Measurements from ENCODE around the gene CEP112.
"Not testable (repeated sequence)": the region's sequence is repeated elsewhere in the genome, so short reads cannot be mapped to it uniquely, and the experiment has no call there.

Gene CEP112

DNA sequence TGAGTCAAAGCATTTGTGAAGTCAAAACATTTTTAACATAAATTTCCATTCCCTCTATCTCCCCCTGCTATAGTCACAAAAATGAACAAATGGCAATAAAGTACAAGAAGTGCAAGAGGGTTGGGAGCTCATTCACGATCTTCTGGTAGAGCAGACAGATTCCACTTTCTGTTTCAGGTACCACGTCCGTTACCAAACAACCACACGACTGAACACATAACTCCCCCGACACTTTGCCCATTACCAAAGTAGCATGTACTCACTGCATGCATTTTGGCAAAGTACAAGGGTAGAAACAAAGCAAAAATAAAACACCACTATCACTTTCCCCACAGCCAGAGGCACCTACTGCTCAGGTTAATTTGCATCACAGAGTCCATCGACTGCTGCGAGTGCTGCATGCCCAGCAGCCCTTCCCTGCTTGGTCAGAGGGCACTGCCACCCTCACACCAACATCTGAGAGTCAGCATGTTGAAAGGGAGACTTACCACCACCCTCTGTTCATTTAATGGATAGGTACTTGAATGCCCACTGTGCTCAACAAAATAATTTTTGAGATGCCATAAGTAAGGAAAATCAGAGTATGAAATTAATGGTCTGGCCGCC, 480.2 kb downstream of the CEP112 start:
- DNase-seq: no peak

GRCh38 chr17:65707780-65708179, 484.2 kb downstream of the CEP112 start:
- DNase-seq: no peak

GRCh38 chr17:65704731-65705130, 487.2 kb downstream of the CEP112 start:
- DNase-seq: no peak

DNA sequence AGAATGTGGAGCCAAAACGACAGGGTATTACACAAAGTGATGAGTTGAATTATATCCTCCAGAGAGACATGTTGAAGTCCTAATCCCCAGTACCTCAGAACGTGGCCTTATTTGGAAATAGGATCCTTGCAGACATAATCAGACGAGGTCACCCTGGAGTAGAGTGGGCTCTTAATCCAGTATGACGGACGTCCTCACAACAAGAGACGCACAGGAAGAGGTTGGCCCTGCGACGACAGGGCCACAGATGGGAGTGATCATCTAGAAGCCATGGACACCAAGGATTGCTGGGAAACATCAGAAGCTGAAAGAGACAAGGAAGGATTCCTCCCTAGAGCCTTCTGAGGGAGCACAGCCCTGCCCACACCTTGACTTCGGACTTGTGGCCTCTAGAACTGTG, 488.0 kb downstream of the CEP112 start:
- no peak for DNase-seq

DNA sequence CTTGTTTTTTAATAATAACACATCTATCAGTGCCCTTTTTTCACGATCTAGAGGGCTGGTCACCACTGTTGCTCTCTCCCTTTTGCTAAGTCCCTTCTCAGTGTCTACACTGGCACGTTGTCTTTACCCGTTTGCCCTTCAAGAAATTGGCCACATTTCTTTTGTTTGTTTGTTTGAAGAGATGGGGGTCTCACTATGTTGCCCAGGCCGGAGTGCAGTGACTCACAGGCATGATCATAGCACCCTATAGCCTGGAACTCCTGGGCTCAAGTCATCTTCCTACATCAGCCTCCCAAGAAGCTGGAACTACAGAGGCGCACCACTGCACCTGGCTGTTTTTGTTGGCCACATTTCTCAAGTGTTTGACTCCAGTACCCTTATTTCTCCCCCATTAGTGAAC, 492.5 kb downstream of the CEP112 start:
- DNase-seq: no peak

DNA sequence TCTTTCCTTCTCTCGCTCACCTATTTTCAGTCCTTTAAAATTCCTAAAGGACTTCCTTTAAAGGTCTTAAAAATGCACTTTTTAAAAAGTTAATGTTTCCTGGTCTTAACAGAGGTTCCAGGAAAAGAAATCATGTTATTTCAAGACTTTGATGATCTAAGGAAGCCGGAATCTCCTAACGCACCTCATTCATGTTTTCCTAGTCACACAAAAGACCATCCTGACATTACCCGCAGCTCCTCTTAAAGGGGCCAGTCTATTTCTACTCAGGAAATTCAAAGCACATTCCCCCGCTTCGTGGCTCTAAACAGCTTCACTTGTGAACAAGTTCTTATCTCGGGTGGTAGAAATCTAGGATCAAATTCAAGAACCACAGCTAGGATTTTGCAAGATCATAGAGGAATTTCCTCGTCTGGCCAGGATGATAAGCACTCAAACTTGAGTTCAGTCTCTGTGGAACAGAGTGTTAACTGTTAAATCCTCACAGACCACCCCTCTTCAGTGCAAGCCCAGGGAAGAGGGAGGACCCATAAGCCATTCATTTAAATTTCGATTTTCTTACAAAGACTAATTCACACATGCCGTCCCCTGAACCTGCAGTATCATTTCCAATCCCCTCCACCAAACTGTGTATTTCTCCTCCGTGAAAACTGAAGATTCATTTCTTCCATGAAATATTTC, 493.4 kb downstream of the CEP112 start:
- no peak for DNase-seq

DNA sequence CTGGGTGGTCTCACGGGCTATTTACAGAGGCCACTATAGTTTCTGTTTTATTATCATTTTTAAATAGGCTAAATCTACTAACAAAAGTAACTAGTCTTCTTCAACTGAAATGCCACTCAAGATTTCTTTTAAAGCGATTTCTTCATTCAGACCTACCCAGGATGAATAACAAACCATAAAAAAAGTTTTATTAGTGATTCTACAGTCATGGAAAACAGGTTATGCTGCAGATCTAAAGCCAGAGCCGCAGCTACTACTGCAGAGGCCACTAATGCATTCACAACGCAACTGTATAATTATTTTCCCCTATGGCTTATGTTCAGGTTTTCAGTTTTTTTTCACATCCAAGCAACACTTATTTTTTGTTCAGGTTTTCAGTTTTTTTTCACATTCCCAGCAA, 494.3 kb downstream of the CEP112 start:
- DNase-seq: no peak

DNA sequence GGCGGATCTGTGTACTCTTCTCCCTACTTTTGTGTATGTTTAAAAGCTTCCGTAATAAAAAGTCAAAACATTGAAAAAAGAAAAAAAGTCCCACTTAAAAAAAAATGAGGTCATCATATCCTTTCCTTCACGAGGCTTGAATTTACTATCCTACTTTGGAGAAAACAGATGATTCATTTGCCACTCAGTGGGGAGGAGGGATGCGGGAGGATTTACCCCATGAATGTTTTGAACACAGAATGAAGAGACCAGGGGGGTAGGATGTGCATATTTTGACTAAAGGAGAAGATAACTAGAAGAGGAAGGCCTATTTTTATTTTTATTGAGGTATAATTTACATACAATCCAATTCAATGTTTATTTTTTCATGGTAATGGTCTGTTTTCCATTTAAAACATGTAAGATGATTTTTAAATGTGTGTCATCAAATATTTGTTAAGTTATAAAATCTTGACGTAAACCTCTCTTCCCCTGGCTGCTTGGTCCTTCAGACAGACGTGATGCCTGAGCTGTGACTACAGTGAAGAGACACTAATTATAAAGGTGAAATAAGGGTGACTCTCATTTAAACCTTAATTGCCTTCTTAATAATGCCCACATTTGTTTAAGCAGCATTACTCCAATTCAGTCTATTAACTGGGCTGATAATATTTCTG, 495.1 kb downstream of the CEP112 start:
- DNase-seq: no peak

DNA sequence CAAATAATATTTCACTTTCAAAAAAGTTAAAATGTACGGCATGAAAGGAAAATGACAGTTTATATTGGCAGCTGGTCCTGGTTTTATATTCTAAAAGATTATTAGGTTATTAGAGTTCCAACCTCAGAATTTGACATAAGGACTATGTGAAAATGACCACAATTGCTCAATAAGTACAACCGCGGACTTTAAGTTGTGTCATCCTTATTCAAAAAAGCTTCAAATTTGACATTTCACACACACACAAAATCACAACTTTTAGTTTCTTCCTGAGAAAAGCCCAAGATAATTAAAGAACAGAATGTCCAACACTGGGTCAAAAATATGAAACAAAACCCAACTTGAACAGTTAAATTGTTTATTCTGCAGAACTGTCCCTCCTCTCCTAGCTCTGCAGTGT, 497.3 kb downstream of the CEP112 start:
- no peak for DNase-seq

GRCh38 chr17:65690626-65691310, 501.2 kb downstream of the CEP112 start:
- DNase-seq: no peak

DNA sequence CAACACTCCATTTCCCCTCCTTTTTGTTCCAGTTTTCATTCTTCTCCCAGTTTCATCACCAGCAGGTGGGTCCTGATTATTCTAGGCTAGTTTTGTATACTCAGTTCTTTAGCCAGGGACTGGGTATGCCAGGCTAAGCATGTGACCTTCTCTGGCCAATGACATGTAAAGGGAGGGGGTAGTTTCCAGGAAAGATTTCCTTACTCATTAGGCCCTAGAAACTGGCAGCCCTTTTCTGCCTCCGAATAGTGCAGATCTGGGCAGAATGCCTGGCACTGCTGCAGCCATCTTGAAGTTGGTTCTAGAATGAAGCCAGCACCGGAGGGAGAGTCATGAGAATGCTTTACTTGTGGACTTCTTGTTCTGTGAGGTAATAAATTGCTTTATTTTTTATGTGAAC, 503.6 kb downstream of the CEP112 start:
- no peak for DNase-seq

DNA sequence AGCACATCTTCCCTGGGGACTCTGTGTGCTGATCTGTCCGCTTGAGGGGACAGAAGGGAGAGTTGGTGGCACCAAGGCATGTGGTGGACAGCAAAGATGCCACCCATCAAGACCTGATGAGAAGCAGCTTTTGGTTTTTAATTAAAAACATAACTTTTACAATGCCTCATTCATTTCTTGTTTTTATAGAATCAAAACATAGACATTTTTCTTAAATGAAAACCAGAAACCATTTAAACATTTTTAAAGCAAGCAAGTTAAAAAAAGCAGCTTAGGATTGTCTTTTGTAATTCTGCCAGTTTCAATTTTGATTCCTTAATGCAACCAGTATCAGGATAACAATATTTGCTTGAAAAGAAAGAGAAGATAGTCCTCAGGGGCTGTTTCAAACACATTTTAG, 506.8 kb downstream of the CEP112 start:
- DNase-seq: no peak

DNA sequence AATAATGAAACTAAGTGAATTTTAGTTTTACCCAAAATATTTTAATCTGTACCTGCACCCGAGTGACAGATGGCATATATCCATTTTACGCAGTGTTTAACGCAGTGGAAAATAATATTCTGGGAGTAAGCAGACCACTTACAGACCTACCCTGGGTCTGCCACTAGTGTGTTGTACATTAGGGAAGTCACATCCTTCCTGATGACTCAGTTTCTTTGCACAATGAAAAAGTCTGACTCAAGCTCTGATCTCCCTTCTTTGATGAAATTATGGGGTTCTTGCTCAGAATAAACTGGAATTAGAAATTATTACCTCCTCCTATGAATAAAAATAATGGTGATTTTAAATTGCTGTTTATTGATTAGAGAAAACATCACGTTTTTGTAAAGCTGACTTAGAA, 507.3 kb downstream of the CEP112 start:
- no peak for DNase-seq

DNA sequence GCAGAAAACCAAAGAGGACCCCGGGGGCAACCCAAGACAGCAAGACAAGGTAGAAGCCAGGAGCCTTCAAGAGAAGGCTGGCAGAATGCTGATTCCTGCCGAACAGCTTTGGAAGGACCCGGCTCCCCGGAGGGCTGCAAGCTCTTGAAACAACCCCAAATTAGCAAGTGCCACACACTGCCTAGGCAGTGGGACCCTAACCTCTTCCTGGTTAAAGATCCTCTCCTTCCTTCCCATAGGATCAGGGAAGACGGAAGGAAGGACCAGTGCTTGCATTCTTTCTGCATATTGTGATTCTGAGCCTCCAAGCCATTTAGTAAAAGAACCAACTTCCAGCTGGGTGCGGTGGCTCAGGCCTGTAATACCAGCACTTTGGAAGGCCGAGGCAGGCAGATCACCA, 508.5 kb downstream of the CEP112 start:
- no peak for DNase-seq

DNA sequence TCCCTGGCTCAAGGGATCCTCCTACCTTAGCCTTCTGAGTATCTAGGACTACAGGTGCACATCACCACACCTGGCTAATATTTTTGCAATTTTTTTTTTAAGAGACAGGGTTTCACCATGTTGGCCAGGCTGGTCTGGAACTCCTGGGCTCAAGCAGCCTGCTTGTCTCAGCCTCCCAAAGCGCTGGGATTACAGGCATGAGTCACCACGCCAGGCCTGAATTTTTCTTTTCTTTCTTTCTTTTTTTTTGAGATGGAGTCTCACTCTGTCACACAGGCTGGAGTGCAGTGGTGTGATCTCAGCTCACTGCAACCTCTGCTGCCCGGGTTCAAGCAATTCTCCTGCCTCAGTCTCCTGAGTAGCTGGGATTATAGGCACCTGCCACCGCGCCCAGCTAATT, 510.2 kb downstream of the CEP112 start:
- not testable (repeated sequence) for DNase-seq

DNA sequence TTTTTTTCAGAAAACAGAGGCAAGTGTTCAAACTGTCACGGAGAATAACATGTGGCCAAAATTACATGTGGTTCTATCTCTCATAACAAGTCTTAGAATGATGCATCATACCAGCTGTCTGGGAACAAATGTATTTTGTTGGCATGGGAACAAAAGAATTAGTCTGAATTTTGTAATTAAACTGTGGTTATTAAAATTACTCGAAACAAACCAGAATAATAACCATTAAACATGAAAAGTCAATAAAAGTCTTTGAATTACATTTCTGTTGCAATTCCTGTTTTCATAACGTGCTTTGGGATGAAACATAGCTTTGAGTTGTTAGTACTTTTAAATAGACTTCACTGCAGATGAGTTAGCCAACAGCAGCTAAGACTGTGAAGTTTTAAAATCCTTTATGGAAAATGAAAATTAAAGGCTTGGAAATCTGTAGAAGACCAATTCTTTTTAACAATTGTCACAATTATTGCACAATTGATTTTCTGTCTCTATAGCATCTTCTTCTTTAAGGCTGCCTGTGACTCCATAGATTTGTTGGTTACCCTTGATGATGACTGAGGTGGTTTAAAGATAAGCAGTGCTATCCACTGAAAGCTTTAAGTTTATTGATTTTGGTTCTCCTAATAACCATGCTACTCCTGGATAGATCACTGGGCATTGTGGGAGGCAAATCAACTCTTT, 512.6 kb downstream of the CEP112 start:
- no peak for DNase-seq

DNA sequence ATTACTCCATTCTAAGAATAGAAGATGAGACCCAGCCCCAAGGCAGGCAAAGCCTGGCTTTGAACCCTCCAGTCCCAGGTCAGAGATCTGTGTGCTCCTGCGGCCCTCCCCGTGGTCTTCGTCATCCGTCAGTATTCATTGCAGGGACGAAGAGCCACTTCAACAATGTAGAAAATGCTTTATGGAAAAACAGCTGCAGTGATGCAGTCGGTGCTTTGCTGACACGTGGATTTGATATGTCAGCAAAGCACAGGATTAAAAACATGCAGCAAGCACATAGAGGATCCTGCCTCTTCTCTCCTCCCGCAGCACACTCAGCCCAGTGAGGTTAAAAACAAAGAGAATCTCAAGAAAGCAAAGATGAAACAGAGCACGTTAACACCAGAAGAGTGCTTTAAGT, 513.4 kb downstream of the CEP112 start:
- no peak for DNase-seq

DNA sequence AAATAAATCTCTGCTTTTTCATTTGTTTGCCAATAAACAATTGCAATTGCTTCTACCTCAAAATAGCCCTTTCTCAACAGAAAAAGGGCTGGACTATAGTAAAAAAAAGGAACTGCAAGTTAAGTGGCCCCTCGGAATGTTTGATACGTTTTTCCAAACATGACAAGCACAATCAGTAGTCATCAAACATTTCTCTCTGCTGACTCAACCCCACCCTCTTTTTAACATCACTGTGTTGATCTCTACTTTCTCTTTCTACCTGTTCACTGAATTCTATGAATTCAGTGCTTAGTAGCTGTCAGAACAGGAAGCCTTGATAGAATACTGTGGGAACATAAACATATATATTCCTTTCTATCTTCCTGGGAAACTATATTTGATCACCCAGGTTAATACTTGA, 514.0 kb downstream of the CEP112 start:
- DNase-seq: no peak

GRCh38 chr17:65674246-65675045, 517.5 kb downstream of the CEP112 start:
- DNase-seq: no peak

- DNase-seq: no peak
These were observed 521.1 kb downstream of the CEP112 start for GRCh38 chr17:65670667-65671371.

- no peak for DNase-seq
These were observed 523.7 kb downstream of the CEP112 start for GRCh38 chr17:65668211-65668610.

DNA sequence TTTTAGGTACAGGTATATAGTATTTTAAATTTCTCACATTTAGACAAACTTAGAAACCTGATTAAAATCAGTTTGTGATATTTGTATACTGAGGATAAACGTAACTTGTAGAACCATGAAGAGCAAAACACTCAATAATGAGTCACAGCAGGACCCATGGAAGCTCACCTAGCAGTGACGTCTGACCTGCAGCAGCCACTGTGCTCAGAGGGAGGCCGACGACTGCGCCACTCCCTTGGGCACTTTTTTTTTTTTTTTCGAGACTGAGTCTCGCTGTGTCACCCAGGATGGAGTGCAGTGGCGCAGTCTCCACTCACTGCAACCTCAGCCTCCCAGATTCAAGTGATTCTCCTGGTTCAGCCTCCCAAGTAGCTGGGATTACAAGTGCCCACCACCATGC, 524.3 kb downstream of the CEP112 start:
- no peak for DNase-seq

All from stimulated activated CD4-positive, alpha-beta T cell treated with anti-CD3 and anti-CD28 coated beads, Interleukin-2, amount 100 ng/mL, for 48 hours (primary cell).